GM19463 (cell line): ENCODE results near the gene YPEL1.
"Not testable (repeated sequence)": the region's sequence is repeated elsewhere in the genome, so short reads cannot be mapped to it uniquely, and the experiment has no call there.

Experiments
- ATAC-seq: cut with Tn5 transposase; IDR thresholded peaks from one replicate; pipeline ENCODE4 v1.9.1; 2021; ENCODE audit warnings: mild to moderate bottlenecking, moderate library complexity; ENCODE audit not compliant: unreplicated experiment

Gene YPEL1

GRCh38 chr22:21754523-21754922 lies 18.9 kb upstream of the YPEL1 start:
- no peak for ATAC-seq

GRCh38 chr22:21753374-21754111 lies 17.9 kb upstream of the YPEL1 start:
- ATAC-seq, result no peak

- ATAC-seq, result no peak
Observed at GRCh38 chr22:21752276-21752675, 16.7 kb upstream of the YPEL1 start.

GRCh38 chr22:21745948-21746347 lies 10.4 kb upstream of the YPEL1 start:
- no peak for ATAC-seq

GRCh38 chr22:21744917-21745316 lies 9.3 kb upstream of the YPEL1 start:
- not testable (repeated sequence) for ATAC-seq

GRCh38 chr22:21741790-21742189 lies 6.2 kb upstream of the YPEL1 start:
- ATAC-seq, result no peak

- no peak for ATAC-seq
Observed at GRCh38 chr22:21741059-21741458, 5.5 kb upstream of the YPEL1 start.

GRCh38 chr22:21739828-21740377 lies 4.3 kb upstream of the YPEL1 start:
- ATAC-seq, result no peak

GRCh38 chr22:21738966-21739365 lies 3.4 kb upstream of the YPEL1 start:
- no peak for ATAC-seq

- no peak for ATAC-seq
Observed at GRCh38 chr22:21738081-21738480, 2.5 kb upstream of the YPEL1 start.

GRCh38 chr22:21736948-21737347 lies 1.4 kb upstream of the YPEL1 start:
- ATAC-seq, result no peak

GRCh38 chr22:21736084-21736642 lies 569 bp upstream of the YPEL1 start:
- ATAC-seq, result no peak

- ATAC-seq, result no peak
Observed at GRCh38 chr22:21734540-21735199, 924 bp downstream of the YPEL1 start.

GRCh38 chr22:21731503-21731902 lies 4.1 kb downstream of the YPEL1 start:
- ATAC-seq, result no peak

GRCh38 chr22:21730535-21731308 lies 4.9 kb downstream of the YPEL1 start:
- ATAC-seq, result no peak

GRCh38 chr22:21729184-21729583 lies 6.4 kb downstream of the YPEL1 start:
- not testable (repeated sequence) for ATAC-seq

- no peak for ATAC-seq
Observed at GRCh38 chr22:21728270-21728669, 7.3 kb downstream of the YPEL1 start.

GRCh38 chr22:21727768-21728167 lies 7.8 kb downstream of the YPEL1 start:
- no peak for ATAC-seq

GRCh38 chr22:21727159-21727558 lies 8.4 kb downstream of the YPEL1 start:
- ATAC-seq, result no peak

GRCh38 chr22:21726650-21727049 lies 8.9 kb downstream of the YPEL1 start:
- no peak for ATAC-seq

GRCh38 chr22:21725956-21726649 lies 9.5 kb downstream of the YPEL1 start:
- ATAC-seq, result no peak
